ENCODE results near the gene UNC5A.

UNC5A gene

DNA sequence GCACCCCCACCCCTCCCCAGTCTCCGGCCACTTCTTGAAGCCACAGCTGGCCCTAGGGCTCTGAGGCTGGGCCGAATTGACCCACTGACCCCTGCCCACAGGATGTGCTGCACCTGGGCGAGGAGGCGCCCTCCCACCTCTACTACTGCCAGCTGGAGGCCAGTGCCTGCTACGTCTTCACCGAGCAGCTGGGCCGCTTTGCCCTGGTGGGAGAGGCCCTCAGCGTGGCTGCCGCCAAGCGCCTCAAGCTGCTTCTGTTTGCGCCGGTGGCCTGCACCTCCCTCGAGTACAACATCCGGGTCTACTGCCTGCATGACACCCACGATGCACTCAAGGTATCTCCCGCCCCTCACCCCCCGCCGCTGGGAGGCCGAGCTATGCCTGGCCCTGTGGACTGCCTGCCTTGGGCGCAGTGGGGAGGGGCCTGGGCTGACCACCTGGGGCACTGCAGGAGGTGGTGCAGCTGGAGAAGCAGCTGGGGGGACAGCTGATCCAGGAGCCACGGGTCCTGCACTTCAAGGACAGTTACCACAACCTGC, 67.5 kb downstream of the UNC5A start:
- no peak overlapping the region for H3K27ac ChIP-seq (replicated peaks)
- no peak overlapping the region for H3K4me3 ChIP-seq (replicated peaks; ENCODE audit: insufficient read depth, low read length)
- no peak for TF ChIP-seq GABPA (IDR thresholded peaks at IDR 0.05; ENCODE audit: low read depth)
- TF ChIP-seq POLR2AphosphoS5 (IDR thresholded peaks at IDR 0.05; ENCODE audit: low read depth), result 0 out of 2 replicates have a peak, but pooled peaks have one; percentile 2
- peaks cover 27% of the 10 kb centered on the region for H3K27me3 ChIP-seq (ENCODE audit: insufficient read depth, poor library complexity, severe bottlenecking)
- no peak for DNase-seq (ENCODE audit: low read depth in 1 of 2, low spot score in 1 of 2)

DNA sequence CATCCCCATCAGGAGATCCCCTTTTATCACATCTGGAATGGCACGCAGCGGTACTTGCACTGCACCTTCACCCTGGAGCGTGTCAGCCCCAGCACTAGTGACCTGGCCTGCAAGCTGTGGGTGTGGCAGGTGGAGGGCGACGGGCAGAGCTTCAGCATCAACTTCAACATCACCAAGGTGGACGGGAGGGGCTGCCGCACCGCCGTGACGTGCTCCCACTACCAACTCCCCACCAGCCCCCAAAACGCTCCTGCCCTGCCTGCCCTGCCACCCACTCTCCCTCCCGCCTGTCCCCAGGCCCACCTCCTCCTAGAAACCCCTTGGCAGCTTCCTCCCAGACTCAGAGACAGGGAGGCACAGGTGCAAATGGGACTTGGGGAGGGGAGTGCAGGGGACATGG, 68.1 kb downstream of the UNC5A start:
- no peak overlapping the region for H3K4me3 ChIP-seq (replicated peaks; ENCODE audit: insufficient read depth, low read length)
- H3K27me3 ChIP-seq (ENCODE audit: insufficient read depth, poor library complexity, severe bottlenecking), result peaks cover 27% of the 10 kb centered on the region
- DNase-seq (ENCODE audit: low read depth in 1 of 2, low spot score in 1 of 2), result no peak
- TF ChIP-seq SPI1 (IDR thresholded peaks at IDR 0.05; ENCODE audit: borderline replicate concordance, low read depth) (no peak), POLR2AphosphoS5 (IDR thresholded peaks at IDR 0.05; ENCODE audit: low read depth) (no peak), GABPA (IDR thresholded peaks at IDR 0.05; ENCODE audit: low read depth) (no peak)
- TF ChIP-seq, protein P1, sequence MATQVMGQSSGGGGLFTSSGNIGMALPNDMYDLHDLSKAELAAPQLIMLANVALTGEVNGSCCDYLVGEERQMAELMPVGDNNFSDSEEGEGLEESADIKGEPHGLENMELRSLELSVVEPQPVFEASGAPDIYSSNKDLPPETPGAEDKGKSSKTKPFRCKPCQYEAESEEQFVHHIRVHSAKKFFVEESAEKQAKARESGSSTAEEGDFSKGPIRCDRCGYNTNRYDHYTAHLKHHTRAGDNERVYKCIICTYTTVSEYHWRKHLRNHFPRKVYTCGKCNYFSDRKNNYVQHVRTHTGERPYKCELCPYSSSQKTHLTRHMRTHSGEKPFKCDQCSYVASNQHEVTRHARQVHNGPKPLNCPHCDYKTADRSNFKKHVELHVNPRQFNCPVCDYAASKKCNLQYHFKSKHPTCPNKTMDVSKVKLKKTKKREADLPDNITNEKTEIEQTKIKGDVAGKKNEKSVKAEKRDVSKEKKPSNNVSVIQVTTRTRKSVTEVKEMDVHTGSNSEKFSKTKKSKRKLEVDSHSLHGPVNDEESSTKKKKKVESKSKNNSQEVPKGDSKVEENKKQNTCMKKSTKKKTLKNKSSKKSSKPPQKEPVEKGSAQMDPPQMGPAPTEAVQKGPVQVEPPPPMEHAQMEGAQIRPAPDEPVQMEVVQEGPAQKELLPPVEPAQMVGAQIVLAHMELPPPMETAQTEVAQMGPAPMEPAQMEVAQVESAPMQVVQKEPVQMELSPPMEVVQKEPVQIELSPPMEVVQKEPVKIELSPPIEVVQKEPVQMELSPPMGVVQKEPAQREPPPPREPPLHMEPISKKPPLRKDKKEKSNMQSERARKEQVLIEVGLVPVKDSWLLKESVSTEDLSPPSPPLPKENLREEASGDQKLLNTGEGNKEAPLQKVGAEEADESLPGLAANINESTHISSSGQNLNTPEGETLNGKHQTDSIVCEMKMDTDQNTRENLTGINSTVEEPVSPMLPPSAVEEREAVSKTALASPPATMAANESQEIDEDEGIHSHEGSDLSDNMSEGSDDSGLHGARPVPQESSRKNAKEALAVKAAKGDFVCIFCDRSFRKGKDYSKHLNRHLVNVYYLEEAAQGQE (IDR thresholded peaks at IDR 0.05; ENCODE audit: insufficient replicate concordance, low read depth), result no peak
- TF ChIP-seq, protein P2, sequence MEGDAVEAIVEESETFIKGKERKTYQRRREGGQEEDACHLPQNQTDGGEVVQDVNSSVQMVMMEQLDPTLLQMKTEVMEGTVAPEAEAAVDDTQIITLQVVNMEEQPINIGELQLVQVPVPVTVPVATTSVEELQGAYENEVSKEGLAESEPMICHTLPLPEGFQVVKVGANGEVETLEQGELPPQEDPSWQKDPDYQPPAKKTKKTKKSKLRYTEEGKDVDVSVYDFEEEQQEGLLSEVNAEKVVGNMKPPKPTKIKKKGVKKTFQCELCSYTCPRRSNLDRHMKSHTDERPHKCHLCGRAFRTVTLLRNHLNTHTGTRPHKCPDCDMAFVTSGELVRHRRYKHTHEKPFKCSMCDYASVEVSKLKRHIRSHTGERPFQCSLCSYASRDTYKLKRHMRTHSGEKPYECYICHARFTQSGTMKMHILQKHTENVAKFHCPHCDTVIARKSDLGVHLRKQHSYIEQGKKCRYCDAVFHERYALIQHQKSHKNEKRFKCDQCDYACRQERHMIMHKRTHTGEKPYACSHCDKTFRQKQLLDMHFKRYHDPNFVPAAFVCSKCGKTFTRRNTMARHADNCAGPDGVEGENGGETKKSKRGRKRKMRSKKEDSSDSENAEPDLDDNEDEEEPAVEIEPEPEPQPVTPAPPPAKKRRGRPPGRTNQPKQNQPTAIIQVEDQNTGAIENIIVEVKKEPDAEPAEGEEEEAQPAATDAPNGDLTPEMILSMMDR (IDR thresholded peaks at IDR 0.05; ENCODE audit: insufficient read depth, low read length), result no peak
- H3K27ac ChIP-seq (replicated peaks), result no peak overlapping the region

DNA sequence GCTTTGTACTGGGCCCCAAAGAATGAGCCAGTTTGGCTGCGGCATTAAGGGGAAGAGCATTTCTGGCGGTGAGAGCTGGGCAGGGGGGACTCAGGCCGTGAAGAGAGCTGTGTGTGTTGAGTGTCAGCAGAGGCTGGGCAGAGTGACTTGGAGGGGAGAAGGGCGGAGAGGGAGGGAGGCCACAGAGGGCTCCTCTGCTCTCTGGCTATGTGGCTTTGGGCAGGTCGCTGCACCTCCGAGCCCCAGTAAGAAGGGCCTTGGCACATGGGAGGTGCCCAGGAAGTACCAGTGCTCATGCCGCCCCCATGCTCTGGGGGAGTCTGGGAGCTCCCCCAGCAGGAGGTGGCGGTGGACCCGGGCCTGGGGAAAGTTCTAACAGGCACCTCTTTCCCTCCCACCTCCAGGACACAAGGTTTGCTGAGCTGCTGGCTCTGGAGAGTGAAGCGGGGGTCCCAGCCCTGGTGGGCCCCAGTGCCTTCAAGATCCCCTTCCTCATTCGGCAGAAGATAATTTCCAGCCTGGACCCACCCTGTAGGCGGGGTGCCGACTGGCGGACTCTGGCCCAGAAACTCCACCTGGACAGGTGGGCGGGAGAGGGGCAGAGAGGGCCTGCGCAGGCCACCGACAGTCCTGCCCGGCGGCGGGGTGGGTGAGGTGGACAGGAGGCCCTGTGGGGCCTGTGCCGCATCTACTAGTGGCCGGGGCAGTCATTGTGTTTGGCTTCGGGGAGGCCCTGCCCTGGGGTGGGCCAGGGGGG, 68.7 kb downstream of the UNC5A start:
- DNase-seq (ENCODE audit: low read depth in 1 of 2, low spot score in 1 of 2), result no peak
- H3K4me3 ChIP-seq (replicated peaks; ENCODE audit: insufficient read depth, low read length), result no peak overlapping the region
- H3K27ac ChIP-seq (replicated peaks), result no peak overlapping the region
- H3K27me3 ChIP-seq (ENCODE audit: insufficient read depth, poor library complexity, severe bottlenecking), result peaks cover 27% of the 10 kb centered on the region
- TF ChIP-seq, protein P2 (IDR thresholded peaks at IDR 0.05; ENCODE audit: insufficient read depth, low read length), result no peak
- TF ChIP-seq GABPA (IDR thresholded peaks at IDR 0.05; ENCODE audit: low read depth) (no peak), SPI1 (IDR thresholded peaks at IDR 0.05; ENCODE audit: borderline replicate concordance, low read depth) (no peak), POLR2AphosphoS5 (IDR thresholded peaks at IDR 0.05; ENCODE audit: low read depth) (no peak)
- TF ChIP-seq, protein P1 (IDR thresholded peaks at IDR 0.05; ENCODE audit: insufficient replicate concordance, low read depth), result no peak

DNA sequence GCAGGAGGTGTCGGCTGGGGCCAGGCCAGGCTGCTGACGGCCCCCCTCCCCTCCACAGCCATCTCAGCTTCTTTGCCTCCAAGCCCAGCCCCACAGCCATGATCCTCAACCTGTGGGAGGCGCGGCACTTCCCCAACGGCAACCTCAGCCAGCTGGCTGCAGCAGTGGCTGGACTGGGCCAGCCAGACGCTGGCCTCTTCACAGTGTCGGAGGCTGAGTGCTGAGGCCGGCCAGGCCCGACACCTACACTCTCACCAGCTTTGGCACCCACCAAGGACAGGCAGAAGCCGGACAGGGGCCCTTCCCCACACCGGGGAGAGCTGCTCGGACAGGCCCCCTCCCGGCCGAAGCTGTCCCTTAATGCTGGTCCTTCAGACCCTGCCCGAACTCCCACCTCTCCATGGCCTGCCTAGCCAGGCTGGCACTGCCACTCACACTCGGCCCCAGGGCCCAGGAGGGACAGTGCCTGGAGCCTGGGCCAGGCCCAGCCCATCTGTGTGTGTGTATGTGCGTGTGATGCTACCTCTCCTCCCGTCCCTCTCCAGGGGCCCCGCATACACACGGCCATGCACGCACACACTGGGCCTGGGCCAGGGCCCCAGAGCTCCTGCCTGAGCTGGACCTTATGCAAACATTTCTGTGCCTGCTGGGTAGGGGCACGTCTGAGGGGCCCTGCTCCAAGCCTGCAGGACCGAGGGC, 69.5 kb downstream of the UNC5A start:
- H3K27me3 ChIP-seq (ENCODE audit: insufficient read depth, poor library complexity, severe bottlenecking), result peaks cover 27% of the 10 kb centered on the region
- H3K27ac ChIP-seq (replicated peaks), result no peak overlapping the region
- DNase-seq (ENCODE audit: low read depth in 1 of 2, low spot score in 1 of 2), result no peak
- TF ChIP-seq SPI1 (IDR thresholded peaks at IDR 0.05; ENCODE audit: borderline replicate concordance, low read depth), result peak; percentile 31; the same call in 1 of the 2 replicates
- TF ChIP-seq, protein P2 (IDR thresholded peaks at IDR 0.05; ENCODE audit: insufficient read depth, low read length), result no peak
- H3K4me3 ChIP-seq (replicated peaks; ENCODE audit: insufficient read depth, low read length), result no peak overlapping the region
